Astrocyte (in vitro differentiated cells and primary cell): ENCODE results near the gene CDHR5. TPM values are rescaled to one million over a fixed set of nuclear protein-coding genes. Genes with fewer than 3 reads are reported as not detected.

Source experiments
- DNase-seq: peaks from one replicate; pipeline ENCODE4 v3.0.0-alpha.2; 2010; ENCODE audit warnings: low read depth
- FAIRE-seq: peaks from 2 replicates; lab custom pipeline; 2011; peaks lifted over from hg19 to GRCh38; lab: Jason Lieb, UNC
- H2AFZ ChIP-seq: 2 replicates; pipeline ENCODE4 v1.6.0; 2012; ENCODE audit warnings: low read depth, low read length, inconsistent platforms
- H3K27ac ChIP-seq: 2 replicates; pipeline ENCODE4 v1.5.1; 2011; ENCODE audit warnings: low read depth, low read length, inconsistent platforms
- H3K27me3 ChIP-seq: 2 replicates; pipeline ENCODE4 v1.6.0; 2011; ENCODE audit warnings: low read length, inconsistent platforms; ENCODE audit not compliant: insufficient read depth
- H3K36me3 ChIP-seq: 2 replicates; pipeline ENCODE4 v1.5.1; 2011; ENCODE audit warnings: low read length, inconsistent platforms; ENCODE audit not compliant: insufficient read depth
- H3K4me1 ChIP-seq: 2 replicates; pipeline ENCODE4 v1.5.1; 2011; ENCODE audit warnings: low read length, inconsistent platforms; ENCODE audit not compliant: insufficient read depth
- H3K4me2 ChIP-seq: 2 replicates; pipeline ENCODE4 v1.6.0; 2012; ENCODE audit warnings: low read length, inconsistent platforms
- H3K4me3 ChIP-seq: 2 replicates; pipeline ENCODE4 v1.5.1; 2011; ENCODE audit warnings: low read depth, mild to moderate bottlenecking, low read length, inconsistent platforms; ENCODE audit not compliant: insufficient read depth
- H3K79me2 ChIP-seq: 2 replicates; pipeline ENCODE4 v1.6.0; 2012; ENCODE audit warnings: mild to moderate bottlenecking, low read length, inconsistent platforms; ENCODE audit not compliant: insufficient read depth
- H3K9ac ChIP-seq: 2 replicates; pipeline ENCODE4 v1.6.0; 2012; ENCODE audit warnings: mild to moderate bottlenecking, low read length, inconsistent platforms
- H3K9me3 ChIP-seq: 2 replicates; pipeline ENCODE4 v1.5.1; 2012; ENCODE audit warnings: low read depth, mild to moderate bottlenecking, low read length, inconsistent platforms; ENCODE audit not compliant: insufficient read depth
- H4K20me1 ChIP-seq: 2 replicates; pipeline ENCODE4 v1.6.0; 2012; ENCODE audit warnings: low read length, inconsistent platforms; ENCODE audit not compliant: insufficient read depth
- H3K27ac Mint-ChIP-seq: one replicate; pipeline ENCODE4 v1.8.0; 2021; ENCODE audit warnings: mild to moderate bottlenecking, mixed read lengths; ENCODE audit not compliant: unreplicated experiment
- H3K27me3 Mint-ChIP-seq: one replicate; pipeline ENCODE4 v1.8.0; 2021; ENCODE audit warnings: low read depth, mixed read lengths; ENCODE audit not compliant: unreplicated experiment
- H3K36me3 Mint-ChIP-seq: one replicate; pipeline ENCODE4 v1.8.0; 2021; ENCODE audit warnings: low read depth, mixed read lengths; ENCODE audit not compliant: unreplicated experiment
- H3K4me1 Mint-ChIP-seq: one replicate; pipeline ENCODE4 v1.8.0; 2021; ENCODE audit warnings: low read depth, mixed read lengths; ENCODE audit not compliant: unreplicated experiment
- H3K4me3 Mint-ChIP-seq: one replicate; pipeline ENCODE4 v1.8.0; 2021; ENCODE audit warnings: mild to moderate bottlenecking, moderate library complexity, mixed read lengths; ENCODE audit not compliant: unreplicated experiment
- H3K9me3 Mint-ChIP-seq: one replicate; pipeline ENCODE4 v1.8.0; 2021; ENCODE audit warnings: mild to moderate bottlenecking, mixed read lengths; ENCODE audit not compliant: unreplicated experiment
- EZH2 ChIP-seq: IDR thresholded peaks from 2 replicates; pipeline ENCODE4 v1.6.1; 2012; ENCODE audit warnings: mild to moderate bottlenecking, low read length, inconsistent platforms; ENCODE audit not compliant: insufficient read depth
- total RNA-seq: library from RNA; stranded (reverse); gene quantifications from 2 replicates; pipeline ENCODE4 v1.2.1, GENCODE V29; 2021
- TF ChIP-seq, protein P1 (sequence below): IDR thresholded peaks from 2 replicates; pipeline ENCODE4 v1.5.1; 2011; ENCODE audit warnings: low read depth, mild to moderate bottlenecking, inconsistent platforms, low read length, moderate library complexity; ENCODE audit not compliant: insufficient read depth

CDHR5 gene
- total RNA-seq, 1 donor from 2014 or later: not detected

- Histone ChIP-seq H3K9ac (peak overlapping the region; percentile 23), H4K20me1 (peaks cover 56% of the 10 kb centered on the region), H3K36me3 (peaks cover 41% of the 10 kb centered on the region), H3K27me3 (no peaks in the 10 kb centered on the region), H3K79me2 (peaks cover 17% of the 10 kb centered on the region), H3K4me2 (no peak overlapping the region), H2AFZ (no peak overlapping the region), H3K9me3 (no peaks in the 10 kb centered on the region), H3K4me3 (no peak overlapping the region), H3K4me1 (peaks cover 4% of the 10 kb centered on the region), H3K27ac (no peak overlapping the region)
- peaks cover 12% of the 10 kb centered on the region for H3K36me3 Mint-ChIP-seq
- no peak overlapping the region for H3K4me3 Mint-ChIP-seq
- no peaks in the 10 kb centered on the region for H3K9me3 Mint-ChIP-seq
- no peaks in the 10 kb centered on the region for H3K4me1 Mint-ChIP-seq
- DNase-seq (no peak), FAIRE-seq (no peak)
- H3K27me3 Mint-ChIP-seq: no peaks in the 10 kb centered on the region
- H3K27ac Mint-ChIP-seq: no peak overlapping the region
- TF ChIP-seq, protein P1, sequence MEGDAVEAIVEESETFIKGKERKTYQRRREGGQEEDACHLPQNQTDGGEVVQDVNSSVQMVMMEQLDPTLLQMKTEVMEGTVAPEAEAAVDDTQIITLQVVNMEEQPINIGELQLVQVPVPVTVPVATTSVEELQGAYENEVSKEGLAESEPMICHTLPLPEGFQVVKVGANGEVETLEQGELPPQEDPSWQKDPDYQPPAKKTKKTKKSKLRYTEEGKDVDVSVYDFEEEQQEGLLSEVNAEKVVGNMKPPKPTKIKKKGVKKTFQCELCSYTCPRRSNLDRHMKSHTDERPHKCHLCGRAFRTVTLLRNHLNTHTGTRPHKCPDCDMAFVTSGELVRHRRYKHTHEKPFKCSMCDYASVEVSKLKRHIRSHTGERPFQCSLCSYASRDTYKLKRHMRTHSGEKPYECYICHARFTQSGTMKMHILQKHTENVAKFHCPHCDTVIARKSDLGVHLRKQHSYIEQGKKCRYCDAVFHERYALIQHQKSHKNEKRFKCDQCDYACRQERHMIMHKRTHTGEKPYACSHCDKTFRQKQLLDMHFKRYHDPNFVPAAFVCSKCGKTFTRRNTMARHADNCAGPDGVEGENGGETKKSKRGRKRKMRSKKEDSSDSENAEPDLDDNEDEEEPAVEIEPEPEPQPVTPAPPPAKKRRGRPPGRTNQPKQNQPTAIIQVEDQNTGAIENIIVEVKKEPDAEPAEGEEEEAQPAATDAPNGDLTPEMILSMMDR: no peak
- no peak for TF ChIP-seq EZH2
Observed at GRCh38 chr11:605286-606129, 19.2 kb downstream of the CDHR5 start.

DNA sequence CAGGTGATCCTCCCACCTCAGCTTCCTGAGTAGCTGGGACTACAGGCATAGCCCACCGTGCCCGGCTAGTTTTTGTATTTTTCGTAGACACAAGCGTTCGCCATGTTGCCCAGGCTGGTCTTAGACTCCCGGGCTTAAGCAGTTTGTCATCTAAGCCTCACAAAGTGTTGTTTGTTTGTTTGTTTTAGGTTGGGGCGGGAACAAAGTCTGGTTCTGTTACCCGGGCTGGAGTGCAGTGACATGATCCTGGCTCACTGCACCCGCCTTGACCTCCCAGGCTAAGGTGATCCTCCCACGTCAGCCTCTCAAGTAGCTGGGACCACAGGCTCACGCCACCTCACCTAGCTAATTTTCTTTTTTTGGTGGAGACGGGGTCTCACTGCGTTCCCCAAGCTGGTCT lies 21.6 kb downstream of the CDHR5 start:
- TF ChIP-seq, protein P1: no peak
- TF ChIP-seq EZH2: no peak
- Histone ChIP-seq H3K27ac (no peak overlapping the region), H3K9me3 (no peaks in the 10 kb centered on the region), H3K4me1 (peaks cover 4% of the 10 kb centered on the region), H3K4me3 (no peak overlapping the region), H2AFZ (no peak overlapping the region), H4K20me1 (peaks cover 56% of the 10 kb centered on the region), H3K27me3 (no peaks in the 10 kb centered on the region), H3K9ac (no peak overlapping the region), H3K79me2 (peaks cover 22% of the 10 kb centered on the region), H3K36me3 (peaks cover 45% of the 10 kb centered on the region), H3K4me2 (no peak overlapping the region)
- Mint-ChIP-seq H3K4me3 (no peak overlapping the region), H3K27ac (no peak overlapping the region), H3K9me3 (no peaks in the 10 kb centered on the region), H3K4me1 (no peaks in the 10 kb centered on the region), H3K27me3 (no peaks in the 10 kb centered on the region), H3K36me3 (peaks cover 10% of the 10 kb centered on the region)
- no peak for DNase-seq
- FAIRE-seq: no peak
